Mesothelial cell of epicardium (in vitro differentiated cells): Measurements from ENCODE around the gene LMAN2. TPM values are rescaled to one million over a fixed set of nuclear protein-coding genes. Genes with fewer than 3 reads are reported as not detected.
"Not testable (repeated sequence)": the region's sequence is repeated elsewhere in the genome, so short reads cannot be mapped to it uniquely, and the experiment has no call there.

Experiments
- DNase-seq, 2 experiments: peaks; one replicate each; pipeline ENCODE4 v3.0.0; 2021; ENCODE audit warnings: low spot score in 2 of 2; ENCODE audit not compliant: unreplicated experiment in 2 of 2
- H3K27ac Mint-ChIP-seq: 2 replicates; pipeline ENCODE4 v1.8.0; 2021; ENCODE audit warnings: mixed read lengths
- H3K27me3 Mint-ChIP-seq: 2 replicates; pipeline ENCODE4 v1.8.0; 2021; ENCODE audit warnings: low read depth, mixed read lengths
- H3K36me3 Mint-ChIP-seq: 2 replicates; pipeline ENCODE4 v1.8.0; 2021; ENCODE audit warnings: mixed read lengths
- H3K4me1 Mint-ChIP-seq: 2 replicates; pipeline ENCODE4 v1.8.0; 2021; ENCODE audit warnings: mixed read lengths
- H3K4me3 Mint-ChIP-seq: 2 replicates; pipeline ENCODE4 v1.8.0; 2021; ENCODE audit warnings: mild to moderate bottlenecking, moderate library complexity, mixed read lengths
- H3K9me3 Mint-ChIP-seq: 2 replicates; pipeline ENCODE4 v1.8.0; 2021; ENCODE audit warnings: mixed read lengths
- total RNA-seq: library from RNA; stranded (reverse); gene quantifications from 3 replicates; pipeline ENCODE4 v1.2.1, GENCODE V29; 2021
- TF ChIP-seq, protein P1 (sequence below): fragments of 200-600 bp; sonication (generic); IDR thresholded peaks from one replicate; pipeline ENCODE4 v1.5.0; 2021; ENCODE audit warnings: antibody characterized with exemption; ENCODE audit not compliant: unreplicated experiment

Gene LMAN2
- total RNA-seq, 1 donor from 2014 or later, result 85.4 TPM

DNA sequence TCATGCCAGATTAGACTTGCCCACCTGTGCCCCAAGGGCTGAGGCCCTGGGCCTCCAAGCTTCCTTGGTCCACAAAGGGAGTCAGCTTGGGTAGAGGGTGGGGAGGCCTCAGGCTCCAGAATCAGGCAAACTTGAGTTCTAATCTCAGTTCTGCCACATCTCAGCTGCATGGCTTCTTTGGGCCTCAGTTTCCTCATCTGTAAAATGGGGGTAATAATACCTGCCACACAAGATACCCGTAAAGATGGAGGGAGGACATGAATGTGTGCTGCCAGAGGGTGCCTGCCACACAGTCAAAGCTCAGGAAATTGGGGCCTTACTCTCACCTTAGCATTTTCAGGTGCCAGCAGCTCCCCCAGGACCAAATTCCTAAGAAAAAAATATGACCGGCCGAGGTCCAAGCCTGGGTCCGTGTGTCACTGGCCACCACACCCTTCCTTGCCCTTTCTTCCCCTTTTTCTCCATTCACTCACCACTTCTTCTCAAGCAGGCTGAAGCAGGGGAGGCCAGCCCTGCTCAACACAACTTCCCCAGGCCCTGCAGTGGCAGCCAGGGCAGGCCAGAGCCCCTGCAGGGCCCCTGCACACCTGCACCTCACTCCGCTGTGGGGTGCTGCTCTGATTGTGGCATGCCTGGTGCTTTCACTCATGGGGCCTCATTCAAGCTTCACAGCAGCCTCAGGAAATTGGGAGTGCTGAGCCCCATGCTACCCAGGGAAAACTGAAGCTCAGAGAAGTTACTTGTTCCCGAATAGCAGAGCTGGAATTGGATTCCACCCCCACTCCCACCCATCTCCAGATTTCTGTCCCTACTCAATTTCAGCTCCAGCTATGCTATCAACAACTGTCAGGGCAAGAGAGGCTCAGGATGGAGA, 10.2 kb upstream of the LMAN2 start:
- Mint-ChIP-seq H3K27me3 (peaks cover 10% of the 10 kb centered on the region), H3K4me1 (peaks cover 19% of the 10 kb centered on the region), H3K36me3 (no peaks in the 10 kb centered on the region), H3K4me3 (peak overlapping the region; percentile 77), H3K9me3 (no peaks in the 10 kb centered on the region), H3K27ac (no peak overlapping the region)
- TF ChIP-seq, protein P1, sequence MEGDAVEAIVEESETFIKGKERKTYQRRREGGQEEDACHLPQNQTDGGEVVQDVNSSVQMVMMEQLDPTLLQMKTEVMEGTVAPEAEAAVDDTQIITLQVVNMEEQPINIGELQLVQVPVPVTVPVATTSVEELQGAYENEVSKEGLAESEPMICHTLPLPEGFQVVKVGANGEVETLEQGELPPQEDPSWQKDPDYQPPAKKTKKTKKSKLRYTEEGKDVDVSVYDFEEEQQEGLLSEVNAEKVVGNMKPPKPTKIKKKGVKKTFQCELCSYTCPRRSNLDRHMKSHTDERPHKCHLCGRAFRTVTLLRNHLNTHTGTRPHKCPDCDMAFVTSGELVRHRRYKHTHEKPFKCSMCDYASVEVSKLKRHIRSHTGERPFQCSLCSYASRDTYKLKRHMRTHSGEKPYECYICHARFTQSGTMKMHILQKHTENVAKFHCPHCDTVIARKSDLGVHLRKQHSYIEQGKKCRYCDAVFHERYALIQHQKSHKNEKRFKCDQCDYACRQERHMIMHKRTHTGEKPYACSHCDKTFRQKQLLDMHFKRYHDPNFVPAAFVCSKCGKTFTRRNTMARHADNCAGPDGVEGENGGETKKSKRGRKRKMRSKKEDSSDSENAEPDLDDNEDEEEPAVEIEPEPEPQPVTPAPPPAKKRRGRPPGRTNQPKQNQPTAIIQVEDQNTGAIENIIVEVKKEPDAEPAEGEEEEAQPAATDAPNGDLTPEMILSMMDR, result no peak
- DNase-seq, result no peak

GRCh38 chr5:177360740-177361139, 9.3 kb upstream of the LMAN2 start:
- H3K27ac Mint-ChIP-seq, H3K36me3 Mint-ChIP-seq, H3K9me3 Mint-ChIP-seq, H3K4me3 Mint-ChIP-seq, DNase-seq: not testable (repeated sequence)
- peaks cover 20% of the 10 kb centered on the region for H3K27me3 Mint-ChIP-seq
- H3K4me1 Mint-ChIP-seq, result peaks cover 13% of the 10 kb centered on the region

- Mint-ChIP-seq H3K4me1 (peaks cover 10% of the 10 kb centered on the region), H3K4me3 (no peak overlapping the region), H3K27me3 (peaks cover 24% of the 10 kb centered on the region), H3K36me3 (no peaks in the 10 kb centered on the region), H3K27ac (no peak overlapping the region), H3K9me3 (peaks cover 4% of the 10 kb centered on the region)
- TF ChIP-seq, protein P1, result no peak
- DNase-seq, result no peak
Observed at GRCh38 chr5:177359860-177360259, 8.4 kb upstream of the LMAN2 start.

DNA sequence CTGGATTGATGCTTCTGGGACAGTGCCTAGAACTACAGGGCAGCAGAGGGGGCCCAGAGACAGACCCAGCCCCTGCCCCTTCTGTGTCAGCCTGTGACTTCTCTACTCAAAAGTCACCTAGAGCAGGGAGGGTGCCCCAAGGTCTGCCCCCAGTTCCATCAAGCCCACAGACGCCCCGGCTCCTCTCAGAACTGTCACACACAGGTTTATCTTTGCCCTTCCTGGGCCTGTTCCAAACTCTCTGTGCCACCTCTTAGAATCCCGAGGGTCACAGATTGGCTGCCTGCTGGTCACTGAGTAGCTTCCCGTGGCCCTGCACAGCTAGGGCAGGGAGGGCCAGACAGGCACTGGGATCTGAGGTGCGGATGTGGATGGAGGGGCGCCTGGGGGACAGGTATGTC, 8.0 kb upstream of the LMAN2 start:
- no peak overlapping the region for H3K4me3 Mint-ChIP-seq
- H3K27ac Mint-ChIP-seq, result no peak overlapping the region
- TF ChIP-seq, protein P1, result no peak
- no peaks in the 10 kb centered on the region for H3K36me3 Mint-ChIP-seq
- H3K9me3 Mint-ChIP-seq, result peaks cover 8% of the 10 kb centered on the region
- H3K27me3 Mint-ChIP-seq, result peaks cover 28% of the 10 kb centered on the region
- DNase-seq, result no peak
- H3K4me1 Mint-ChIP-seq, result peaks cover 10% of the 10 kb centered on the region

DNA sequence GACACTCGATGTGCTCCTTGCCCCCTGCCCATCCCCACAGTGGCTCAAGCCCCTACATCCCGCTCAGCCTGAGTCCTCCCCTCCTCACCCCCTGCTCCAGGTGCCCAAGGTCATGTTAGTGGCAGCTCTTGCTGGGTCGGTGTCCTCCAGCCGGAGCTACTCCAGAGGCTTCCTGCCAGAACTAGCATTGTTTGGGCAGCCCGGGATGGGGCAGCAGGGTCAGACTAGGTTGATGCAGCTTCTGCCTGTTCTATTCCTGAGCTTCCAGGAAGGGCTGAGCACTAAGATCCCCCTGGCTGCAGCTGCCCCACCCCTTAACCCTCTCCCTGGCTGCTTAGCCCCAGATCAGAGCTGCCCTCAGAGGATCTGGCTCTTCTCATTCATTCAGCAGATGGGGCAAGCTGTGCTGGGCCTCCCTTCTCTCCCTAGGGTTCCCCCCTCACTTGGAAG, 6.9 kb upstream of the LMAN2 start:
- Mint-ChIP-seq H3K9me3 (peaks cover 9% of the 10 kb centered on the region), H3K36me3 (no peaks in the 10 kb centered on the region), H3K4me1 (peaks cover 10% of the 10 kb centered on the region), H3K4me3 (no peak overlapping the region), H3K27ac (no peak overlapping the region), H3K27me3 (peaks cover 32% of the 10 kb centered on the region)
- TF ChIP-seq, protein P1, result no peak
- DNase-seq, result no peak

DNA sequence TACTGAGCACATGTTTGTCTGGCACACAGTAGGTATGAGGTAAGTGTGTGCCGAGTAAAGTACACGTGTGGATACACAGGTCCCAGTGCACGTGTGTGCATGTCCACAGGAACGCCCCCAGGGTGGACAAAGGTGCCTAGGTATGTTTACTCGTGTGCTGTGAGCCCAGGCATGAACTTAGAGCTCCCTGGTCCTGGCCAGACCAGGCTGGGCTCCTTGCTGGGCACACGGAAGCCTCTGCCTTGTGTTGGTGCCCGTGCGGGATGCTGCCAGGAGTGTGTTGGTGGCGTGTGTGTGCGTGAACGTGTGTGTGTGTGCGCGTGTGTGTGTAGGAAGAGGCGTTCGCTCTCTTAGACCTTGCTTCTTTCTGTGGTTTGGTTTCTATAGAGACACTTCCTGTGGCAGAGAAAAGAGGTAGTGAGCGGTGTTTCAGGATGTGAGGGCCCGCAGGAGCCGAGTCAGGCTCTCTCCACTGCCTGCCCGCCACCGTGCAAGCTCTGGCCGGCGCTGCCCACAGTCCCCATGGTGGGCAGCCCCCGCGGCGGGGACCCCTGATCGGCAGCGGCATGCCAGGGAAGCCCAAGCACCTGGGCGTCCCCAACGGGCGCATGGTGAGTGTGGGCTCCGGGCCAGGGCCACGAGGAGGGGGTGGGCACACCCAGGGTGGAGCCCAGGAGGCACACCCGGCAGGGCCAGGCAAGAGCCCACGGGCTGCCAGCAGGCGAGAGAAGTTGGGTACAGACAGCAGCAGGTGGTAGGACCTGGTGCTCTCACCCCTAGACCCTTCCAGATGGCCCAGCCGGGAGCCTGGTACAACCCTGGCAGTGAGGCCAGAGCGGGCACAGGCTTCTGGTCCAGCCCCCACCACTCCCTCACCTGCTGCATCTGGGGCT, 6.2 kb upstream of the LMAN2 start, which contains the start of gene RGS14:
Gene RGS14 (plus strand): TSS at position 466 of the 893 bp plus-strand sequence. CDS start 101 bp downstream, at position 567.
- no peak within 1 kb of the TSS for H3K27ac Mint-ChIP-seq

More for the DNA sequence above, 6.2 kb upstream of the LMAN2 start, which contains the start of gene RGS14:
- Mint-ChIP-seq H3K4me1 (peaks cover 6% of the 10 kb centered on the region), H3K27me3 (peaks cover 32% of the 10 kb centered on the region), H3K9me3 (peaks cover 9% of the 10 kb centered on the region), H3K36me3 (no peaks in the 10 kb centered on the region), H3K4me3 (no peak within 1 kb of the TSS)
- TF ChIP-seq, protein P1, result no peak
- DNase-seq, result no peak
